ENCODE results near the gene ARFGEF2. TPM values are rescaled to one million over a fixed set of nuclear protein-coding genes. Genes with fewer than 3 reads are reported as not detected.

The ARFGEF2 gene
- total and polyA plus RNA-seq, 4 donors: 10.3 to 51.3 (median 16.6) TPM

DNA sequence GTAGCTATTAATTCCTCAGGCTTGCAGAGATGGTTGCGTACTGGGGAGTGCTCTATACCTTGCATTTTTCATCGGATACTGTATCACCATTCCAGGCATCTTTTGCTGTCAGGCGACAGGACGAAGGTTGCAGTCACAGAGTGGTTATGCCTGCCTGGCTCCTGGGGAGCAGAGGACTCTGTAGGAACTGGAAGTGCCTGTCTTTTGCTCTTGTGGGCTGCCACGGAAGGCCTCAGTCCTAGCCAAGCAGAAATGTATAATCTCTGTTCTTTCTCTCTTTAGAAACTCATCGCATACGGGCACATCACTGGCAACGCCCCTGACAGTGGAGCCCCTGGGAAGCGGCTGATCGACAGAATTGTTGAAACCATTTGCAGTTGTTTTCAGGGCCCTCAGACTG, 29.5 kb downstream of the ARFGEF2 start:
- no peak for DNase-seq (ENCODE audit: low spot score)
- TF ChIP-seq RXRA (IDR thresholded peaks at IDR 0.05) (no peak), EGR1 (IDR thresholded peaks at IDR 0.05; ENCODE audit: low read depth in 2 of 2) (no peak)
- no peak overlapping the region for H3K27ac ChIP-seq (ENCODE audit: low read depth in 1 of 2, low read length in 2 of 2)
- H3K36me3 ChIP-seq (ENCODE audit: control insufficient read depth in 4 of 4, insufficient read depth in 3 of 4, low read depth in 1 of 4, low read length in 3 of 4): peaks cover 9 to 59% (median 30%) of the 10 kb centered on the region in 4 donors
- H3K4me3 ChIP-seq (ENCODE audit: low read depth in 1 of 3, low read length in 3 of 3): no peak overlapping the region
- no peaks in the 10 kb centered on the region for H3K27me3 ChIP-seq (ENCODE audit: control insufficient read depth in 4 of 4, insufficient read depth in 4 of 4, low read length in 3 of 4)
- H3K9ac ChIP-seq (ENCODE audit: low read depth in 1 of 2, low read length in 2 of 2): no peak overlapping the region
- H3K9me3 ChIP-seq (ENCODE audit: control insufficient read depth in 4 of 4, low read length in 3 of 4): no peaks in the 10 kb centered on the region
- peaks cover 0 to 9% (median 5%) of the 10 kb centered on the region in 4 donors for H3K4me1 ChIP-seq (ENCODE audit: control insufficient read depth in 4 of 4, insufficient read depth in 4 of 4, low read length in 3 of 4)
- WGBS: 92% methylated on average over 10 of the region's 10 CpGs

DNA sequence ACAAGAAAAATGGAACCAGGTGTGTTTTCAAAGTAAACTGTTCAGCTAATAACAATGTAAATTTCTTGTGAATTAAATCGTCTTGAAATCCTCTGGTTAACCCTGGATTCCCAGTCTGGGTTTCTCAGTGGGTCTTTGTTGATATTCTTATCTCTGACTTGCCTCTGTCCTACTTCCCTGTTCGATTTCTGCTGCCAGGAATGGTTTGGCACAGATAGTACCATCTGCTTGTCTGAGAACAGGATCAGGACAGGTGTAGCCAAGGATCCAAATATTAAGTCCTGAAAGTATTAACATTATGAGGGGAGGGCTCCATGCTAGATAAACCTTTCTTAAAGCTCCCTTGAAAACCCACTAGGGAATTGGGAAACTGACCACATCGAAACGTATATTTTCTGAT, 30.1 kb downstream of the ARFGEF2 start:
- DNase-seq (ENCODE audit: low spot score): no peak
- H3K9me3 ChIP-seq (ENCODE audit: control insufficient read depth in 4 of 4, low read length in 3 of 4): no peaks in the 10 kb centered on the region
- H3K4me1 ChIP-seq (ENCODE audit: control insufficient read depth in 4 of 4, insufficient read depth in 4 of 4, low read length in 3 of 4): peaks cover 0 to 9% (median 5%) of the 10 kb centered on the region in 4 donors
- H3K27ac ChIP-seq (ENCODE audit: low read depth in 1 of 2, low read length in 2 of 2): no peak overlapping the region
- H3K9ac ChIP-seq (ENCODE audit: low read depth in 1 of 2, low read length in 2 of 2): no peak overlapping the region
- H3K27me3 ChIP-seq (ENCODE audit: control insufficient read depth in 4 of 4, insufficient read depth in 4 of 4, low read length in 3 of 4): no peaks in the 10 kb centered on the region
- H3K4me3 ChIP-seq (ENCODE audit: low read depth in 1 of 3, low read length in 3 of 3): no peak overlapping the region
- H3K36me3 ChIP-seq (ENCODE audit: control insufficient read depth in 4 of 4, insufficient read depth in 3 of 4, low read depth in 1 of 4, low read length in 3 of 4): peaks cover 11 to 59% (median 31%) of the 10 kb centered on the region in 4 donors
- TF ChIP-seq, protein P1, sequence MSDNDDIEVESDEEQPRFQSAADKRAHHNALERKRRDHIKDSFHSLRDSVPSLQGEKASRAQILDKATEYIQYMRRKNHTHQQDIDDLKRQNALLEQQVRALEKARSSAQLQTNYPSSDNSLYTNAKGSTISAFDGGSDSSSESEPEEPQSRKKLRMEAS (IDR thresholded peaks at IDR 0.05): no peak
- no peak for TF ChIP-seq FOXA2 (IDR thresholded peaks at IDR 0.05)
- WGBS: 60% methylated on average over 4 of the region's 4 CpGs

- WGBS: 88% methylated on average over 6 of the region's 6 CpGs
- no peak overlapping the region for H3K27ac ChIP-seq (ENCODE audit: low read depth in 1 of 2, low read length in 2 of 2)
- H3K4me3 ChIP-seq (ENCODE audit: low read depth in 1 of 3, low read length in 3 of 3): no peak overlapping the region
- DNase-seq (ENCODE audit: low spot score): no peak
- no peaks in the 10 kb centered on the region for H3K9me3 ChIP-seq (ENCODE audit: control insufficient read depth in 4 of 4, low read length in 3 of 4)
- peaks cover 17 to 64% (median 35%) of the 10 kb centered on the region in 4 donors for H3K36me3 ChIP-seq (ENCODE audit: control insufficient read depth in 4 of 4, insufficient read depth in 3 of 4, low read depth in 1 of 4, low read length in 3 of 4)
- H3K27me3 ChIP-seq (ENCODE audit: control insufficient read depth in 4 of 4, insufficient read depth in 4 of 4, low read length in 3 of 4): no peaks in the 10 kb centered on the region
- H3K9ac ChIP-seq (ENCODE audit: low read depth in 1 of 2, low read length in 2 of 2): no peak overlapping the region
- no peak for TF ChIP-seq SP1 (IDR thresholded peaks at IDR 0.05)
- TF ChIP-seq, protein P2, sequence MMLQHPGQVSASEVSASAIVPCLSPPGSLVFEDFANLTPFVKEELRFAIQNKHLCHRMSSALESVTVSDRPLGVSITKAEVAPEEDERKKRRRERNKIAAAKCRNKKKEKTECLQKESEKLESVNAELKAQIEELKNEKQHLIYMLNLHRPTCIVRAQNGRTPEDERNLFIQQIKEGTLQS (IDR thresholded peaks at IDR 0.05): no peak
- TF ChIP-seq RXRA (IDR thresholded peaks at IDR 0.05): no peak
- no peak for TF ChIP-seq RAD21 (IDR thresholded peaks at IDR 0.05)
- TF ChIP-seq, protein P3, sequence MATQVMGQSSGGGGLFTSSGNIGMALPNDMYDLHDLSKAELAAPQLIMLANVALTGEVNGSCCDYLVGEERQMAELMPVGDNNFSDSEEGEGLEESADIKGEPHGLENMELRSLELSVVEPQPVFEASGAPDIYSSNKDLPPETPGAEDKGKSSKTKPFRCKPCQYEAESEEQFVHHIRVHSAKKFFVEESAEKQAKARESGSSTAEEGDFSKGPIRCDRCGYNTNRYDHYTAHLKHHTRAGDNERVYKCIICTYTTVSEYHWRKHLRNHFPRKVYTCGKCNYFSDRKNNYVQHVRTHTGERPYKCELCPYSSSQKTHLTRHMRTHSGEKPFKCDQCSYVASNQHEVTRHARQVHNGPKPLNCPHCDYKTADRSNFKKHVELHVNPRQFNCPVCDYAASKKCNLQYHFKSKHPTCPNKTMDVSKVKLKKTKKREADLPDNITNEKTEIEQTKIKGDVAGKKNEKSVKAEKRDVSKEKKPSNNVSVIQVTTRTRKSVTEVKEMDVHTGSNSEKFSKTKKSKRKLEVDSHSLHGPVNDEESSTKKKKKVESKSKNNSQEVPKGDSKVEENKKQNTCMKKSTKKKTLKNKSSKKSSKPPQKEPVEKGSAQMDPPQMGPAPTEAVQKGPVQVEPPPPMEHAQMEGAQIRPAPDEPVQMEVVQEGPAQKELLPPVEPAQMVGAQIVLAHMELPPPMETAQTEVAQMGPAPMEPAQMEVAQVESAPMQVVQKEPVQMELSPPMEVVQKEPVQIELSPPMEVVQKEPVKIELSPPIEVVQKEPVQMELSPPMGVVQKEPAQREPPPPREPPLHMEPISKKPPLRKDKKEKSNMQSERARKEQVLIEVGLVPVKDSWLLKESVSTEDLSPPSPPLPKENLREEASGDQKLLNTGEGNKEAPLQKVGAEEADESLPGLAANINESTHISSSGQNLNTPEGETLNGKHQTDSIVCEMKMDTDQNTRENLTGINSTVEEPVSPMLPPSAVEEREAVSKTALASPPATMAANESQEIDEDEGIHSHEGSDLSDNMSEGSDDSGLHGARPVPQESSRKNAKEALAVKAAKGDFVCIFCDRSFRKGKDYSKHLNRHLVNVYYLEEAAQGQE (IDR thresholded peaks at IDR 0.05): no peak
- no peak for TF ChIP-seq FOXA2 (IDR thresholded peaks at IDR 0.05)
- no peak for TF ChIP-seq GABPA (IDR thresholded peaks at IDR 0.05 in 1 of 2, conservative IDR thresholded peaks at IDR 0.05 in 1 of 2)
- TF ChIP-seq YY1 (IDR thresholded peaks at IDR 0.05): no peak
- no peak for TF ChIP-seq EGR1 (IDR thresholded peaks at IDR 0.05; ENCODE audit: low read depth in 2 of 2)
- TF ChIP-seq HNF4G (IDR thresholded peaks at IDR 0.05): no peak
- TF ChIP-seq FOXA1 (IDR thresholded peaks at IDR 0.05): no peak
- TF ChIP-seq, protein P1 (IDR thresholded peaks at IDR 0.05): no peak
- TF ChIP-seq HNF4A (conservative IDR thresholded peaks at IDR 0.05): no peak
- TF ChIP-seq, protein P4, sequence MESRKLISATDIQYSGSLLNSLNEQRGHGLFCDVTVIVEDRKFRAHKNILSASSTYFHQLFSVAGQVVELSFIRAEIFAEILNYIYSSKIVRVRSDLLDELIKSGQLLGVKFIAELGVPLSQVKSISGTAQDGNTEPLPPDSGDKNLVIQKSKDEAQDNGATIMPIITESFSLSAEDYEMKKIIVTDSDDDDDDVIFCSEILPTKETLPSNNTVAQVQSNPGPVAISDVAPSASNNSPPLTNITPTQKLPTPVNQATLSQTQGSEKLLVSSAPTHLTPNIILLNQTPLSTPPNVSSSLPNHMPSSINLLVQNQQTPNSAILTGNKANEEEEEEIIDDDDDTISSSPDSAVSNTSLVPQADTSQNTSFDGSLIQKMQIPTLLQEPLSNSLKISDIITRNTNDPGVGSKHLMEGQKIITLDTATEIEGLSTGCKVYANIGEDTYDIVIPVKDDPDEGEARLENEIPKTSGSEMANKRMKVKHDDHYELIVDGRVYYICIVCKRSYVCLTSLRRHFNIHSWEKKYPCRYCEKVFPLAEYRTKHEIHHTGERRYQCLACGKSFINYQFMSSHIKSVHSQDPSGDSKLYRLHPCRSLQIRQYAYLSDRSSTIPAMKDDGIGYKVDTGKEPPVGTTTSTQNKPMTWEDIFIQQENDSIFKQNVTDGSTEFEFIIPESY (IDR thresholded peaks at IDR 0.05): no peak
- TF ChIP-seq TAF1 (conservative IDR thresholded peaks at IDR 0.05): no peak
- TF ChIP-seq JUND (IDR thresholded peaks at IDR 0.05): no peak
- no peak for TF ChIP-seq CTCF (IDR thresholded peaks at IDR 0.05; ENCODE audit: low read depth, low read length, missing input control)
- TF ChIP-seq NR2F2 (IDR thresholded peaks at IDR 0.05): no peak
- peaks cover 0 to 9% (median 5%) of the 10 kb centered on the region in 4 donors for H3K4me1 ChIP-seq (ENCODE audit: control insufficient read depth in 4 of 4, insufficient read depth in 4 of 4, low read length in 3 of 4)
Observed at GRCh38 chr20:48952656-48953055, 31.1 kb downstream of the ARFGEF2 start.
